Measurements from ENCODE around the gene TMPRSS9. TPM values are rescaled to one million over a fixed set of nuclear protein-coding genes. Genes with fewer than 3 reads are reported as not detected.
"Not testable (repeated sequence)": the region's sequence is repeated elsewhere in the genome, so short reads cannot be mapped to it uniquely, and the experiment has no call there.

Gene TMPRSS9
- total and polyA plus RNA-seq, 11 donors: 0.09 to 0.19 TPM; not detected in 9

- DNase-seq (no peak), ATAC-seq (no peak)
- Histone ChIP-seq H3K9me3 (no peaks in the 10 kb centered on the region), H3K27ac (no peak overlapping the region), H3K36me3 (no peaks in the 10 kb centered on the region), H3K4me3 (no peak overlapping the region), H3K4me1 (peaks cover 0 to 36% (median 21%) of the 10 kb centered on the region in 12 donors), H3K27me3 (no peaks in the 10 kb centered on the region)
- 81 to 96% (median 93%) methylated on average over 5 of the region's 5 CpGs for WGBS, 4 donors
- intact Hi-C loops (cut with DNase I): no loop called here
- no peak for TF ChIP-seq POLR2A (IDR thresholded peaks at IDR 0.05)
- TF ChIP-seq CTCF (IDR thresholded peaks at IDR 0.05): no peak
Observed at GRCh38 chr19:2458054-2458453, 98.0 kb downstream of the TMPRSS9 start.

GRCh38 chr19:2458776-2459175 is 98.7 kb downstream of the TMPRSS9 start:
- H3K36me3 ChIP-seq; intact Hi-C loops (cut with DNase I); ATAC-seq; H3K27ac ChIP-seq; H3K27me3 ChIP-seq; H3K4me3 ChIP-seq; H3K9me3 ChIP-seq; DNase-seq: not testable (repeated sequence)
- H3K4me1 ChIP-seq: peaks cover 0 to 36% (median 22%) of the 10 kb centered on the region in 12 donors
- 82 to 95% (median 87%) methylated on average over 10 of the region's 10 CpGs for WGBS, 4 donors

- Histone ChIP-seq H3K9me3 (no peaks in the 10 kb centered on the region), H3K4me3 (no peak overlapping the region), H3K4me1 (peaks cover 0 to 36% (median 22%) of the 10 kb centered on the region in 12 donors), H3K36me3 (no peaks in the 10 kb centered on the region), H3K27ac (no peak overlapping the region), H3K27me3 (no peaks in the 10 kb centered on the region)
- WGBS, 4 donors: 91 to 98% (median 94%) methylated on average over 1 of the region's 1 CpG
- TF ChIP-seq POLR2A (IDR thresholded peaks at IDR 0.05) (no peak), CTCF (IDR thresholded peaks at IDR 0.05) (no peak)
- intact Hi-C loops (cut with DNase I): loop anchor here in 1 of 10 donors (10.0 kb wide), 1 partner anchor 635 kb away; the partner anchor contains the start of gene GNA11
- DNase-seq: no peak
- no peak for ATAC-seq
Observed at GRCh38 chr19:2460245-2460644, 100.2 kb downstream of the TMPRSS9 start.

- DNase-seq: peak in 4 of 5 donors; percentile 59 to 84 (median 70)
- intact Hi-C loops (cut with DNase I): loop anchor here in 1 of 10 donors (10.0 kb wide), 1 partner anchor 633 kb away; the partner anchor contains the start of gene GNA11
- Histone ChIP-seq H3K27ac (peak overlapping the region in 2 of 12 donors; percentile 56 to 74), H3K4me3 (peak overlapping the region; percentile 4 to 76 (median 58)), H3K27me3 (no peaks in the 10 kb centered on the region), H3K36me3 (no peaks in the 10 kb centered on the region), H3K9me3 (no peaks in the 10 kb centered on the region), H3K4me1 (peaks cover 0 to 27% (median 15%) of the 10 kb centered on the region in 12 donors)
- ATAC-seq: peak in 3 of 4 donors; percentile 47 to 76 (median 74)
- 4 to 7% (median 6%) methylated on average over 36 to 62 of the region's 62 CpGs for whole genome bisulfite sequencing, 4 donors
- TF ChIP-seq CTCF (IDR thresholded peaks at IDR 0.05) (peak in 1 of 12 donors; percentile 17), POLR2A (IDR thresholded peaks at IDR 0.05) (no peak)
Observed at GRCh38 chr19:2461751-2462634, 101.9 kb downstream of the TMPRSS9 start.

Data from heart left ventricle (tissue), 16 donors.